ENCODE results near the gene RIMBP2.

The RIMBP2 gene

GRCh38 chr12:130354407-130354806 lies 361.7 kb downstream of the RIMBP2 start:
- H3K4me3 ChIP-seq = no peak overlapping the region
- DNase-seq (ENCODE audit: low spot score) = no peak
- no peak overlapping the region for H3K27ac ChIP-seq
- TF ChIP-seq, protein P1, sequence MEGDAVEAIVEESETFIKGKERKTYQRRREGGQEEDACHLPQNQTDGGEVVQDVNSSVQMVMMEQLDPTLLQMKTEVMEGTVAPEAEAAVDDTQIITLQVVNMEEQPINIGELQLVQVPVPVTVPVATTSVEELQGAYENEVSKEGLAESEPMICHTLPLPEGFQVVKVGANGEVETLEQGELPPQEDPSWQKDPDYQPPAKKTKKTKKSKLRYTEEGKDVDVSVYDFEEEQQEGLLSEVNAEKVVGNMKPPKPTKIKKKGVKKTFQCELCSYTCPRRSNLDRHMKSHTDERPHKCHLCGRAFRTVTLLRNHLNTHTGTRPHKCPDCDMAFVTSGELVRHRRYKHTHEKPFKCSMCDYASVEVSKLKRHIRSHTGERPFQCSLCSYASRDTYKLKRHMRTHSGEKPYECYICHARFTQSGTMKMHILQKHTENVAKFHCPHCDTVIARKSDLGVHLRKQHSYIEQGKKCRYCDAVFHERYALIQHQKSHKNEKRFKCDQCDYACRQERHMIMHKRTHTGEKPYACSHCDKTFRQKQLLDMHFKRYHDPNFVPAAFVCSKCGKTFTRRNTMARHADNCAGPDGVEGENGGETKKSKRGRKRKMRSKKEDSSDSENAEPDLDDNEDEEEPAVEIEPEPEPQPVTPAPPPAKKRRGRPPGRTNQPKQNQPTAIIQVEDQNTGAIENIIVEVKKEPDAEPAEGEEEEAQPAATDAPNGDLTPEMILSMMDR (IDR thresholded peaks at IDR 0.05) = no peak

DNA sequence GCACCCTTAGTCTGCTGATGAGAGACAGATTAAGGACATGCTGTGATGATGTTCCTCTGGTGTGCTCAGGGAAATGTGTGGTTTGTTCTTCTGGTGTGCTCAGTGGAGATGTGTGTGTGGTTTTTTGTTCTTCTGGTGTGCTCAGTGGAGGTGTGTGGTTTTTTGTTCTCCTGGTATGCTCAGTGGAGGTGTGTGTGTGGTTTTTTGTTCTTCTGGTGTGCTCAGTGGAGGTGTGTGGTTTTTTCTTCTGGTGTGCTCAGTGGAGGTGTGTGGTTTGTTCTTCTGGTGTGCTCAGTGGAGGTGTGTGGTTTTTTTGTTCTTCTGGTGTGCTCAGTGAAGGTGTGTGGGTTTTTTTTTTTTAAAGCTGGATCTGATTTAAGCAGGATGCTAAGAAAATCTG lies 363.0 kb downstream of the RIMBP2 start:
- TF ChIP-seq, protein P1 (IDR thresholded peaks at IDR 0.05) = no peak
- H3K4me3 ChIP-seq = no peak overlapping the region
- DNase-seq (ENCODE audit: low spot score) = no peak

GRCh38 chr12:130351326-130351725 lies 364.8 kb downstream of the RIMBP2 start:
- Histone ChIP-seq H3K4me3 (no peak overlapping the region), H3K27ac (no peak overlapping the region)
- DNase-seq (ENCODE audit: low spot score) = no peak
- TF ChIP-seq, protein P1 (IDR thresholded peaks at IDR 0.05) = no peak

More for the DNA sequence above, 363.0 kb downstream of the RIMBP2 start:
- H3K27ac ChIP-seq = no peak overlapping the region

DNA sequence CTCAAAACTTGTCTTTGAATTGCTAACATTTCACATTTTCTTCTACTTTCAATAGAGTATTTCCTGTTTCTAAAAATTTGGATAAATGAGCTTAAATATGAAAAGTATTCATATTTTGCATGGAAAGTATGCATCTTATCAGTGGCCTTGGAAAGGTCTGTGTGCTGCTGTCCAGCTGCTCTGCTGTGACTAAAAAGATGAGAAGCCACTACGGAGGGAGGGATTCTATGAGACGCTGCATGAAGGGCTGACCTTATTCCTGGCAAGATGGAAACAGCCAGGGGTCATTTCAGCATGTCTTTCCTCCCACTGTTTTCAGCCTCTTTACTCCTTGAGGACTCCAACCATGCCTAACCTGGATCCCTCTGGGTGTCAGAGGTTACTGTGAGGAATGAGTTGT lies 365.4 kb downstream of the RIMBP2 start:
- Histone ChIP-seq H3K27ac (no peak overlapping the region), H3K4me3 (no peak overlapping the region)
- no peak for DNase-seq (ENCODE audit: low spot score)
- TF ChIP-seq, protein P1 (IDR thresholded peaks at IDR 0.05) = no peak

DNA sequence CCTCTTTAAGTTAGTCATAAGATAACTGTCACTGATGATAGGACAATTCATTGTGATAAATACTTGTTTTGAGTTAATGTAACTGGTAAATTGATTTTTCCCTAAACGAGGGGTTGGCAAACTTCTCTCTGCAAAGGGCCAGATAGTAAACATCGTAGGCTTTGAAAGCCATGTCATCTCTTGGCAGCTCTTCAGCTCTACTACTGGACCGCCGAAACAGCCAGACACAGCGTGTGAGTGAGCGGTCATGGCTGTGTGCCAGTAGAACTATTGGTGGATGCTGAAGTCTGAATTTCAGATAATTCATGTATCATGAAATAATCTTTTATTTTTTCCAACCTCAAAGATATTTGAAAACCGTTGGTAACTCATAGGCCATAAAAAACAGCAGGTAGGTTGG lies 368.5 kb downstream of the RIMBP2 start:
- DNase-seq (ENCODE audit: low spot score) = no peak
- no peak overlapping the region for H3K4me3 ChIP-seq
- TF ChIP-seq, protein P1 (IDR thresholded peaks at IDR 0.05) = no peak
- no peak overlapping the region for H3K27ac ChIP-seq
